Rectal smooth muscle tissue (tissue), 1 donor: ENCODE results near the gene ZNF669.

Source experiments
- H3K27ac ChIP-seq: one replicate; pipeline ENCODE4 v1.7.0; 2013; ENCODE audit warnings: low read depth, low read length, inconsistent platforms
- H3K27me3 ChIP-seq: one replicate; pipeline ENCODE4 v1.7.0; 2013; ENCODE audit warnings: low read length; ENCODE audit not compliant: control insufficient read depth, insufficient read depth
- H3K36me3 ChIP-seq: one replicate; pipeline ENCODE4 v1.7.0; 2013; ENCODE audit warnings: low read length; ENCODE audit not compliant: control insufficient read depth, insufficient read depth
- H3K4me1 ChIP-seq: one replicate; pipeline ENCODE4 v1.7.0; 2013; ENCODE audit warnings: low read length; ENCODE audit not compliant: control insufficient read depth, insufficient read depth
- H3K4me3 ChIP-seq: one replicate; pipeline ENCODE4 v1.7.0; 2013; ENCODE audit warnings: low read length
- H3K9ac ChIP-seq: one replicate; pipeline ENCODE4 v1.7.0; 2013; ENCODE audit warnings: low read length

The ZNF669 gene

GRCh38 chr1:247119600-247120407 is 15.6 kb upstream of the ZNF669 start:
- H3K4me3 ChIP-seq: no peak overlapping the region
- no peak overlapping the region for H3K27ac ChIP-seq
- no peaks in the 10 kb centered on the region for H3K27me3 ChIP-seq
- H3K36me3 ChIP-seq: no peaks in the 10 kb centered on the region
- H3K9ac ChIP-seq: no peak overlapping the region
- no peaks in the 10 kb centered on the region for H3K4me1 ChIP-seq

- Histone ChIP-seq H3K4me1 (no peaks in the 10 kb centered on the region), H3K4me3 (no peak overlapping the region), H3K9ac (no peak overlapping the region), H3K36me3 (no peaks in the 10 kb centered on the region), H3K27ac (no peak overlapping the region), H3K27me3 (no peaks in the 10 kb centered on the region)
Measured at GRCh38 chr1:247118946-247119446, 14.8 kb upstream of the ZNF669 start.

GRCh38 chr1:247115545-247115944 is 11.4 kb upstream of the ZNF669 start:
- no peaks in the 10 kb centered on the region for H3K27me3 ChIP-seq

GRCh38 chr1:247115141-247115510 is 11.0 kb upstream of the ZNF669 start:
- Histone ChIP-seq H3K27ac (no peak overlapping the region), H3K4me1 (no peaks in the 10 kb centered on the region), H3K27me3 (no peaks in the 10 kb centered on the region), H3K36me3 (no peaks in the 10 kb centered on the region), H3K9ac (no peak overlapping the region), H3K4me3 (no peak overlapping the region)

More at GRCh38 chr1:247115545-247115944, 11.4 kb upstream of the ZNF669 start:
- H3K4me1 ChIP-seq: no peaks in the 10 kb centered on the region
- no peak overlapping the region for H3K27ac ChIP-seq
- H3K36me3 ChIP-seq: no peaks in the 10 kb centered on the region
- H3K4me3 ChIP-seq: no peak overlapping the region
- H3K9ac ChIP-seq: no peak overlapping the region

GRCh38 chr1:247114351-247115140 is 10.4 kb upstream of the ZNF669 start:
- H3K4me3 ChIP-seq: no peak overlapping the region
- no peak overlapping the region for H3K9ac ChIP-seq
- H3K27me3 ChIP-seq: no peaks in the 10 kb centered on the region
- no peak overlapping the region for H3K27ac ChIP-seq
- H3K36me3 ChIP-seq: no peaks in the 10 kb centered on the region
- H3K4me1 ChIP-seq: no peaks in the 10 kb centered on the region

GRCh38 chr1:247113733-247114271 is 9.6 kb upstream of the ZNF669 start:
- no peak overlapping the region for H3K27ac ChIP-seq
- no peak overlapping the region for H3K9ac ChIP-seq
- H3K4me3 ChIP-seq: no peak overlapping the region
- H3K27me3 ChIP-seq: no peaks in the 10 kb centered on the region
- no peaks in the 10 kb centered on the region for H3K4me1 ChIP-seq
- H3K36me3 ChIP-seq: no peaks in the 10 kb centered on the region

GRCh38 chr1:247113094-247113497 is 8.9 kb upstream of the ZNF669 start:
- H3K9ac ChIP-seq: no peak overlapping the region
- no peaks in the 10 kb centered on the region for H3K36me3 ChIP-seq
- H3K4me3 ChIP-seq: no peak overlapping the region
- H3K27ac ChIP-seq: no peak overlapping the region
- no peaks in the 10 kb centered on the region for H3K4me1 ChIP-seq
- no peaks in the 10 kb centered on the region for H3K27me3 ChIP-seq

GRCh38 chr1:247112479-247112781 is 8.3 kb upstream of the ZNF669 start:
- no peaks in the 10 kb centered on the region for H3K27me3 ChIP-seq
- H3K9ac ChIP-seq: no peak overlapping the region
- no peaks in the 10 kb centered on the region for H3K4me1 ChIP-seq
- no peak overlapping the region for H3K27ac ChIP-seq
- peak overlapping the region; percentile 78 for H3K4me3 ChIP-seq
- H3K36me3 ChIP-seq: no peaks in the 10 kb centered on the region

GRCh38 chr1:247111700-247112478 is 7.7 kb upstream of the ZNF669 start:
- no peaks in the 10 kb centered on the region for H3K27me3 ChIP-seq
- H3K4me3 ChIP-seq: peak overlapping the region; percentile 78
- peak overlapping the region; percentile 78 for H3K27ac ChIP-seq
- H3K9ac ChIP-seq: no peak overlapping the region
- H3K4me1 ChIP-seq: no peaks in the 10 kb centered on the region
- H3K36me3 ChIP-seq: no peaks in the 10 kb centered on the region

GRCh38 chr1:247111259-247111699 is 7.1 kb upstream of the ZNF669 start:
- no peaks in the 10 kb centered on the region for H3K36me3 ChIP-seq
- no peaks in the 10 kb centered on the region for H3K4me1 ChIP-seq
- H3K27me3 ChIP-seq: no peaks in the 10 kb centered on the region
- no peak overlapping the region for H3K9ac ChIP-seq
- peak overlapping the region; percentile 78 for H3K27ac ChIP-seq
- peak overlapping the region; percentile 78 for H3K4me3 ChIP-seq

- H3K4me3 ChIP-seq: peak overlapping the region; percentile 78
- no peaks in the 10 kb centered on the region for H3K4me1 ChIP-seq
- peak overlapping the region; percentile 78 for H3K27ac ChIP-seq
- no peaks in the 10 kb centered on the region for H3K27me3 ChIP-seq
- no peaks in the 10 kb centered on the region for H3K36me3 ChIP-seq
- no peak overlapping the region for H3K9ac ChIP-seq
Measured at GRCh38 chr1:247110627-247111258, 6.6 kb upstream of the ZNF669 start.
